ENCODE measurements around the gene PPP6R2.

The PPP6R2 gene

GRCh38 chr22:50483977-50484853, 141.1 kb downstream of the PPP6R2 start:
- no peak for DNase-seq (ENCODE audit: low read depth)

GRCh38 chr22:50485221-50486131, 142.3 kb downstream of the PPP6R2 start:
- no peak for DNase-seq (ENCODE audit: low read depth)

GRCh38 chr22:50486561-50487289, 143.6 kb downstream of the PPP6R2 start, which contains the start of gene MIOX:
TSS of gene MIOX (plus strand) at chr22:50486859. CDS start at chr22:50486898, 39 bp downstream.
- DNase-seq (ENCODE audit: low read depth): no peak

GRCh38 chr22:50487290-50488005, 144.3 kb downstream of the PPP6R2 start:
- no peak for DNase-seq (ENCODE audit: low read depth)

GRCh38 chr22:50488006-50488677, 145.0 kb downstream of the PPP6R2 start:
- no peak for DNase-seq (ENCODE audit: low read depth)

- no peak for DNase-seq (ENCODE audit: low read depth)
Measured at GRCh38 chr22:50488886-50489285, 145.8 kb downstream of the PPP6R2 start.

GRCh38 chr22:50489363-50490243, 146.5 kb downstream of the PPP6R2 start:
- DNase-seq (ENCODE audit: low read depth): no peak

GRCh38 chr22:50490531-50491308, 147.6 kb downstream of the PPP6R2 start:
- no peak for DNase-seq (ENCODE audit: low read depth)

All from activated T-cell treated with anti-CD3 and anti-CD28 coated beads for 24 hours (primary cell).